ENCODE results near the gene NADK. TPM values are rescaled to one million over a fixed set of nuclear protein-coding genes. Genes with fewer than 3 reads are reported as not detected.
A peak's percentile ranks its signal among the peaks of the same experiment; 100 is the strongest.

Gene NADK
- total RNA-seq, 4 donors from 2014 or later, result 36.1 to 57.6 (median 39.5) TPM

- Histone ChIP-seq H3K27me3 (no peaks in the 10 kb centered on the region), H3K4me1 (peaks cover 23 to 60% (median 37%) of the 10 kb centered on the region in 3 donors), H3K27ac (peak overlapping the region in 3 of 4 donors; percentile 95 to 98 (median 96)), H3K36me3 (peaks cover 0 to 25% (median 9%) of the 10 kb centered on the region in 3 donors), H3K4me3 (peak overlapping the region in 1 of 4 donors; percentile 99), H3K9me3 (peaks cover 0 to 3% (median 0%) of the 10 kb centered on the region in 3 donors)
- WGBS, 2 donors, result 50 to 57% methylated on average over 10 to 11 of the region's 11 CpGs
- TF ChIP-seq, protein P1, sequence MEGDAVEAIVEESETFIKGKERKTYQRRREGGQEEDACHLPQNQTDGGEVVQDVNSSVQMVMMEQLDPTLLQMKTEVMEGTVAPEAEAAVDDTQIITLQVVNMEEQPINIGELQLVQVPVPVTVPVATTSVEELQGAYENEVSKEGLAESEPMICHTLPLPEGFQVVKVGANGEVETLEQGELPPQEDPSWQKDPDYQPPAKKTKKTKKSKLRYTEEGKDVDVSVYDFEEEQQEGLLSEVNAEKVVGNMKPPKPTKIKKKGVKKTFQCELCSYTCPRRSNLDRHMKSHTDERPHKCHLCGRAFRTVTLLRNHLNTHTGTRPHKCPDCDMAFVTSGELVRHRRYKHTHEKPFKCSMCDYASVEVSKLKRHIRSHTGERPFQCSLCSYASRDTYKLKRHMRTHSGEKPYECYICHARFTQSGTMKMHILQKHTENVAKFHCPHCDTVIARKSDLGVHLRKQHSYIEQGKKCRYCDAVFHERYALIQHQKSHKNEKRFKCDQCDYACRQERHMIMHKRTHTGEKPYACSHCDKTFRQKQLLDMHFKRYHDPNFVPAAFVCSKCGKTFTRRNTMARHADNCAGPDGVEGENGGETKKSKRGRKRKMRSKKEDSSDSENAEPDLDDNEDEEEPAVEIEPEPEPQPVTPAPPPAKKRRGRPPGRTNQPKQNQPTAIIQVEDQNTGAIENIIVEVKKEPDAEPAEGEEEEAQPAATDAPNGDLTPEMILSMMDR (IDR thresholded peaks at IDR 0.05), result no peak
- TF ChIP-seq POLR2A (IDR thresholded peaks at IDR 0.05), result no peak
- intact Hi-C loops (cut with DNase I), result no loop called here
- DNase-seq, result no peak
Observed at GRCh38 chr1:1775327-1776226, 2.7 kb downstream of the NADK start.

GRCh38 chr1:1773874-1774273 is 4.4 kb downstream of the NADK start:
- Histone ChIP-seq H3K27ac (no peak overlapping the region), H3K36me3 (peaks cover 0 to 35% (median 9%) of the 10 kb centered on the region in 3 donors), H3K4me1 (peaks cover 13 to 43% (median 20%) of the 10 kb centered on the region in 3 donors), H3K27me3 (no peaks in the 10 kb centered on the region), H3K4me3 (no peak overlapping the region), H3K9me3 (peaks cover 0 to 8% (median 0%) of the 10 kb centered on the region in 3 donors)
- intact Hi-C loops (cut with DNase I), result no loop called here
- 89 to 100% methylated on average over 4 of the region's 4 CpGs for WGBS, 2 donors
- no peak for DNase-seq
- no peak for TF ChIP-seq POLR2A (IDR thresholded peaks at IDR 0.05)
- TF ChIP-seq, protein P1 (IDR thresholded peaks at IDR 0.05), result no peak

DNA sequence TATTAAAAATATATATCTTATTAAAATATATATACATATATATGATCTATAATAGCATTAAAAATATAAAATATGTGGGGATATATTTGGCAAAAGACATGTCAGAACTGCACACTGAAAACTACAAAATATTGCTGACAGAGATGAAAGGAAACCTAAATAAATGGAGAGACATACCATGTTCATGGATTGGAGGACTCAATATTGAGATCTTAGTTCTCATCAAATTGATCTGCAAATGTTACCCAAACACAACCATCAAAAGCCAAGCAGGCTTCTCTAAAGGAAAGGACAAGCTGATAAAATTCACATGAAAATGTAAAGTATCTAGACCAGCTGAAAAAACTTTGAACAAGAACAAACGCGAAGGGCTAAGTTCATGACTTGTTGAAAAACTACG is 7.2 kb downstream of the NADK start:
- WGBS, 2 donors, result 97 to 100% methylated on average over 3 of the region's 3 CpGs
- DNase-seq, result no peak
- no peak overlapping the region for H3K4me3 ChIP-seq
- H3K9me3 ChIP-seq, result peaks cover 0 to 8% (median 0%) of the 10 kb centered on the region in 3 donors
- peaks cover 0 to 58% (median 13%) of the 10 kb centered on the region in 3 donors for H3K36me3 ChIP-seq
- intact Hi-C loops (cut with DNase I), result no loop called here
- H3K27me3 ChIP-seq, result no peaks in the 10 kb centered on the region
- H3K4me1 ChIP-seq, result peaks cover 5 to 19% (median 9%) of the 10 kb centered on the region in 3 donors
- no peak overlapping the region for H3K27ac ChIP-seq
- TF ChIP-seq, protein P1 (IDR thresholded peaks at IDR 0.05), result no peak
- TF ChIP-seq POLR2A (IDR thresholded peaks at IDR 0.05), result no peak

- Histone ChIP-seq H3K36me3 (peaks cover 0 to 60% (median 13%) of the 10 kb centered on the region in 3 donors), H3K4me1 (peaks cover 0 to 9% (median 0%) of the 10 kb centered on the region in 3 donors)
- intact Hi-C loops (cut with DNase I), result no loop called here
Observed at GRCh38 chr1:1770102-1770501, 8.2 kb downstream of the NADK start.

More at GRCh38 chr1:1770102-1770501, 8.2 kb downstream of the NADK start:
- Histone ChIP-seq H3K9me3 (peaks cover 0 to 8% (median 0%) of the 10 kb centered on the region in 3 donors), H3K27ac (no peak overlapping the region), H3K27me3 (no peaks in the 10 kb centered on the region), H3K4me3 (no peak overlapping the region)
- TF ChIP-seq, protein P1 (IDR thresholded peaks at IDR 0.05), result no peak
- TF ChIP-seq POLR2A (IDR thresholded peaks at IDR 0.05), result no peak
- WGBS, 2 donors, result 100% methylated on average over 3 of the region's 3 CpGs
- no peak for DNase-seq
